Activated naive CD4-positive, alpha-beta T cell treated with anti-CD3 and anti-CD28 coated beads, Interleukin-2, amount 50 U/mL, for 72 hours (primary cell): ENCODE measurements around the gene CD33. TPM values are rescaled to one million over a fixed set of nuclear protein-coding genes. Genes with fewer than 3 reads are reported as not detected.
A peak's percentile ranks its signal among the peaks of the same experiment; 100 is the strongest.

Source experiments
- ATAC-seq, 2 donors: fragments of 150-1000 bp; cut with Tn5 transposase; 2 replicates each; pipeline ENCODE4 v1.10.0; 2021; ENCODE audit warnings: mild to moderate bottlenecking in 2 of 2, moderate library complexity in 2 of 2
- DNase-seq, 2 donors: peaks; one replicate each; pipeline ENCODE4 v3.0.0; 2021 to 2022; ENCODE audit warnings: low spot score in 2 of 2
- H3K27ac Mint-ChIP-seq, 2 donors: one replicate each; pipeline ENCODE4 v1.8.0; 2022; ENCODE audit warnings: mild to moderate bottlenecking in 2 of 2, mixed read lengths in 2 of 2
- H3K36me3 Mint-ChIP-seq, 2 donors: one replicate each; pipeline ENCODE4 v1.8.0; 2022; ENCODE audit warnings: mixed read lengths in 2 of 2
- H3K9me3 Mint-ChIP-seq, 2 donors: one replicate each; pipeline ENCODE4 v1.8.0; 2022; ENCODE audit warnings: mixed read lengths in 2 of 2
- total RNA-seq, 2 donors: library from RNA; stranded (reverse); gene quantifications; one replicate each; pipeline ENCODE4 v1.2.3, GENCODE V29; 2022

Gene CD33
- total RNA-seq, 2 donors from 2014 or later = 0.91 to 2.9 TPM

GRCh38 chr19:51247972-51248590 lies 23.2 kb downstream of the CD33 start:
- Mint-ChIP-seq H3K9me3 (no peaks in the 10 kb centered on the region), H3K27ac (no peak overlapping the region), H3K36me3 (no peaks in the 10 kb centered on the region)
- no peak for ATAC-seq
- no peak for DNase-seq

DNA sequence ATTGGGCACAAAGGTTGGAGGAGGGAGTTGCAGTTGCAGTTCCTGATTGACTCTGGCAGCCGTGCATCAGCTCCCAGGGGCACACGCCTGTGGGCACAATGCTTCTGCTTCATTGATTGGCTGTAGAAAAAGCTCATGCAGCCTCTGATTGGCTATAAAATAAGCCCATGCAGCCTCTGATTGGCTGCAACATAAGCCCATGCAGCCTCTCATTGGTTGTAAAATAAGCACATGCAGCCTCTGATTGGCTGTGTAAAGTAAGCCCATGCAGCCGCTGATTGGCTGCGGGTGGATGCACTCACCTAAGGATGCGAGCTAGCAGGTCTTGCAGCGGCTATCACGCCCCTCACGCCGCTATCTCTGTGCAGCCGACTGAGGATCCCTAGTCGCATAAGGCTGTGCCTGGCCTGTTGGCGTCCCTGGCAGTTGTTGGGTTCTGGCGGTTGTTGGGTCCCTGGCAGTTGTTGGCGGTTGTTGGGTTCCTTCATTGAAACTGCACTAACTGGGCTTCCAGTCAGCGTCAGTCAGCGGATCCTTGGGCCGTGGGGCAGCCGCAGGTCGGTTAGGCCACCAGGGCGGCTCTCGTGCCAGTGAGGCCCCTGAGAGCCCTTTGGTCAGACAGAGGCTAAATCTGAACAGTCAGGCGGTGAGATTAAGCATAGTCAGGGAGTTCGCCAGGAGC lies 26.0 kb downstream of the CD33 start, which contains the start of gene SIGLECL1:
SIGLECL1 (plus strand) TSS at position 295 of the 682 bp plus-strand sequence. CDS start 12,993 bp downstream, outside the sequence.
- H3K36me3 Mint-ChIP-seq = no peaks in the 10 kb centered on the region
- no peak within 1 kb of the TSS for H3K27ac Mint-ChIP-seq
- DNase-seq = no peak
- no peak for ATAC-seq
- H3K9me3 Mint-ChIP-seq = no peaks in the 10 kb centered on the region

DNA sequence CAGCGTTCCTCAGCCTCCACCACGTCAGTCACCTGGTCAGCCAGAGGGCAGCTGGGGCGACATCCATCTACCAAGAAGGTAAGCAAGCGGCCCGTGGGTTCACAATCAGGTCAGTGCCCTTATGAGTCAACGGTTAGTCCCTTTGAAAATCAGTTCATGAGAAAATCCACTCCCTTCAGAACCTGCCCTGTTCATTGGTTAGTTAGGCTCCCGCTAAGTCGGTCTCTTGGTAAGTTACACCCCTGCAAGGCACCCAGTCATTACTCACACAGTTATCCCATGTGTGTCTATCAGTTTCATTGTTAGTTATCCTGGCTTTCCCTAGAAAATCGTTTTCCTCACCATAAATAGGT lies 26.6 kb downstream of the CD33 start:
- ATAC-seq = no peak
- no peak for DNase-seq
- no peak overlapping the region for H3K27ac Mint-ChIP-seq
- H3K36me3 Mint-ChIP-seq = no peaks in the 10 kb centered on the region
- H3K9me3 Mint-ChIP-seq = no peaks in the 10 kb centered on the region

GRCh38 chr19:51252306-51253079 lies 27.6 kb downstream of the CD33 start:
- peak overlapping the region in 1 of 2 donors; percentile 51 for H3K27ac Mint-ChIP-seq
- no peaks in the 10 kb centered on the region for H3K9me3 Mint-ChIP-seq
- ATAC-seq (no peak), DNase-seq (no peak)
- H3K36me3 Mint-ChIP-seq = no peaks in the 10 kb centered on the region

DNA sequence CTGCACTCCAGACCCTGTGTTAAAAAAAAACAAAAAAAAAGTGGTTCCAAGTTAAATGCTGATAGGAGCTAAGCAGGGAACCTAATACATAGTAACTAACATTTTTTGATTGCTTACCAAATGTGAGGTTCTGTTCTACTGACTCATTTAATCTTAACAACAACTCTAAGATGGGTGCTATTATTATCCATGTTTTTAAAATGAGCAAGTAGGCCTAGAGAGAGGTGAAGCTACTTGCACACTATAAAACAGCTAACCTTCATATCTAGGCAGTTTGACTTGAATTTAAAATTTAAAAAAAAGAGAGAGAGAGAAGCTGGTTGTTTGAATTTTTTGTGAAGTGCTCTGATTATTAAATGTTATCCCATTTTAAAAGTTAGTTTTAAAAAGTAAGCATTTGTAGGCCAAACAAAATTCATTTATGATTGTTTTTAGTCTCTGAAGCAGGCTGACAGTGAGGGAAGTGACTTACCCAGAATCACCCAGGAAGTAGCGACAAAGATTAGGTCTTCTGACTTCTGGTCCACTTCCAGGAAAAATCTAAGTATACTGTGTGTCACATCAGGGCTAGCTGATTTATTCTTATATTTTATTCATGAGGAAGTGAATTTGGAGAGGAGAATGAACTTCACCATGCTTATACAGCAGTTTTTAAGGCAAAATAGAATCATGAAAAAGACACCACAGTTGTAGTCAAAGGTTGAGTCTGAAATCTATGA lies 28.4 kb downstream of the CD33 start:
- no peaks in the 10 kb centered on the region for H3K36me3 Mint-ChIP-seq
- H3K27ac Mint-ChIP-seq = no peak overlapping the region
- H3K9me3 Mint-ChIP-seq = no peaks in the 10 kb centered on the region
- DNase-seq = no peak
- no peak for ATAC-seq

DNA sequence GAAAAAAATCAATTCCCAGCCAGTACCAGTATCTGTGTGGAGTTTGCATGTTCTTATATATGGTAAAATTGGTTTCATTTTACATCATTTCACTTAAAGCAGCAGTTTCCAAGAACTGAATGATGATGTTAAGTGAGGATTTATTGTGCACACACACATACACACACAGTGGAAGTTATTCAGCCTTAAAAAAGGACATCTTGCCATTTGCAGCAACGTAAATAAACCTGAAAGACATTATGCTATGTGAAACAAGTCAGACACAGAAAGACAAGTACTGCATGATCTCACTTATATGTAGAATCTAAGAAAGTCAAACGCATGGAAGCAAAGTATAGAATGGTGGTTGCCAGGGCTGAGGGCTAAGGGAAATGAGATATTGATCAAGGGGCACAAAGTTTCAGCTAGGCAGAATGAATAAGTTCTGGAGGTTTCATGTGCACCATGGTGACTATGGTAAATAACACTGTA lies 31.3 kb downstream of the CD33 start:
- no peak for DNase-seq
- Mint-ChIP-seq H3K27ac (peak overlapping the region in 1 of 2 donors; percentile 6), H3K9me3 (no peaks in the 10 kb centered on the region), H3K36me3 (no peaks in the 10 kb centered on the region)
- peak in 1 of 2 donors; percentile 77 for ATAC-seq

- H3K27ac Mint-ChIP-seq = no peak overlapping the region
- H3K9me3 Mint-ChIP-seq = no peaks in the 10 kb centered on the region
- H3K36me3 Mint-ChIP-seq = no peaks in the 10 kb centered on the region
- DNase-seq (no peak), ATAC-seq (no peak)
Measured at GRCh38 chr19:51257471-51257870, 32.6 kb downstream of the CD33 start.

GRCh38 chr19:51258165-51259160 lies 33.6 kb downstream of the CD33 start:
- ATAC-seq = no peak
- Mint-ChIP-seq H3K27ac (no peak overlapping the region), H3K36me3 (no peaks in the 10 kb centered on the region), H3K9me3 (no peaks in the 10 kb centered on the region)
- no peak for DNase-seq

GRCh38 chr19:51259348-51260245 lies 34.7 kb downstream of the CD33 start:
- H3K27ac Mint-ChIP-seq = no peak overlapping the region
- ATAC-seq = no peak
- no peaks in the 10 kb centered on the region for H3K9me3 Mint-ChIP-seq
- no peaks in the 10 kb centered on the region for H3K36me3 Mint-ChIP-seq
- DNase-seq = peak in 1 of 2 donors; percentile 53

DNA sequence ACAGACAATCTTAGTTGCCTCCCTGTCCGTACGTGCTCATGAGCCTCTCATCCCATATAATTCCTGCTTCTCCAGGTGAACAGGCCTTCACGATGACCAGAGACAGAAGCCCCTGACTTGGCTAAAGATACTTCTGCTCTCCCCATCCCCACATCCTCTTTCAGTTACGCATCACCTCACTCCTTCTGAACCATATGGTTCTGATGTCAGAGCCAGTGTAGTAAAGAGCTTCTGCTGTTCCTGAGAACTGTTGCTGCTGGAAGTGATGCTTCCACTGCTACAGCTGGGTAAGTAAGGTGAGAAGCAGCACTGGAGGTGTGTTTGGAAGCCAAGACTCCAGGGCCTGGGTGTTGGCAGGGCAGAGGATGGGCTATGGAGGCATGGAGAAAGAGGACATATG lies 38.9 kb downstream of the CD33 start:
- Mint-ChIP-seq H3K27ac (no peak overlapping the region), H3K9me3 (no peaks in the 10 kb centered on the region), H3K36me3 (no peaks in the 10 kb centered on the region)
- no peak for DNase-seq
- ATAC-seq = no peak

DNA sequence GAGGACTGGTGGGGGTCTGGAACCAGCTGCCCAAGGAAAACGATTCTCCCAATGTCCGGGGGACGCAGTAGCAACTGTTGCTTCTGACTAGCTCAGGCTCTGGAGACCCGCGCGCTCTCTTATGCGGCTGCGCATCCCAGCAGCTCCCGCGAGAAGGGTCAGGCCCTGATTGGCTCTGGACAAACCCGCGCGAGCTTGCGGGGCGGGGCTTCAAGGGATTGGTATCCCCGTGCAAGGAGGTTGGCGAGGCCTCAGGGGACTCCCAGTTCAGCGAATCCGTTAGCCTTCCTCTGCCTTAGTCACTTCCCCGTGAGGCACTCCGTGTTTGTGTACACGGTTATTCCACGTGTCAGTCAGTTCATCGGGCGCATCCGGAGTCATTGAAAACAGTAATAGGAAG lies 46.2 kb downstream of the CD33 start:
- no peak for ATAC-seq
- Mint-ChIP-seq H3K27ac (no peak overlapping the region), H3K9me3 (no peaks in the 10 kb centered on the region), H3K36me3 (no peaks in the 10 kb centered on the region)
- DNase-seq = no peak

DNA sequence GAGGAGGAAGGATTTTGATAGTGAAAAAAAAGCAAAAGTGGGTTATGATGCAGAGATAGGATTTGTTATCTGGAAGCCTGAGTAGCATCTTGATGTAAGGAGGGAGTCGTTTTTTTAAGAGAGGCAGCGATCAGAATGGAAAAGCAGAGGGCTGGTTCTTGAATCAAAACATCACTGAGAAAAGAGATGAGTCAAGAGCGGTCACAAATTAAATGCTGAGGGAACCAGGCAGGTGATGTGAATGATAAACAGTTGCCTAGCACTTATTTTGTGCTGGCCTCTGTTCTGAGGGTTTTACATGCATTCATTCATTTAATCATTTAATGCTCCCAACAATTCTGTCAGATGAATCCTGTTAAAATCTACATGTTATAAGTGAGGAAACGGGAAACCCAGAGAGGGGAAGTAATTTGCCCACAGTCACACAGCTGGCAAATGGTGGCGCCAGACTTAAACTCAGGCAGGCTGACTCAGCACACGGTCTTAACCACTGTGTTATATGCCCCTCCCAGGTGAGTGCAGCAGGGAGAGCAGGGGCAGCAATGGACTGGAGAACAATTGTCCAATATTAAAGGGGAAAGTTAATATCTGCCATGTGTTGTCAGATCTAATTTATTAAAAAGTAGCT lies 47.4 kb downstream of the CD33 start:
- Mint-ChIP-seq H3K27ac (peak overlapping the region in 1 of 2 donors; percentile 66), H3K36me3 (no peaks in the 10 kb centered on the region), H3K9me3 (no peaks in the 10 kb centered on the region)
- DNase-seq (no peak), ATAC-seq (peak in 1 of 2 donors; percentile 73)

DNA sequence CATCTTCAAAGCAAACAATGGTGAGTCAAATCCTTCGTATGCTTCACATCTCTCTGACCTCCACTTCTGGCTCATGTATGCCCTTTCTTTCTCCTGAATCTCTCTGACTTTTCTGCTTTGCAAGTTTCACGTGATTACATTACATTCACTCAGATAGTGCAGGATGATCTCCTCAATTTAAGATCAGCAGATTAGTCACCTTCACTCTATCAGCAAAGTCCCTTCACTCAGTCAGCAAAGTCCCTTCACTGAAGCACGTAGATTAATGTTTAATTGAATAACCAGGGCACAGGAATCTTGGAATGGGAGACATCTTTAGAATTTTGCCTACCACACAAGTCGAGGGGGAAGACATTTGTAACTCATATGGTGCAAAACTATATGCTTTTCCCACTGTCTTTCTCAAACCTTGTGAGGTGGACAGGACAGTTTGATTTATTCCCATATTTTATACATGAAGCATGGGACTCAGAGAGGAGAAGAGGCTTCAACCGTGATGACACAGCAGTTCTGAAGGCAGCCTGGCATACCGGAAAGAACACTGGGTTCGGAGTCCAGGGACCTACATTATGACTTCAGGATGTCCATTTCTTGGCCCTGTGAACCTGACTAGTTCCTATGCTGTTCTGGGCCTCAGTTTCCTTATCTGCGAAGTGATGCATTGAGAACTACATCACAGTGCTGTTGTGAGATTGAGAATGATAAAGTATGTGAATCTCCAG lies 49.3 kb downstream of the CD33 start:
- no peaks in the 10 kb centered on the region for H3K36me3 Mint-ChIP-seq
- DNase-seq (no peak), ATAC-seq (peak in 1 of 2 donors; percentile 22)
- H3K9me3 Mint-ChIP-seq = no peaks in the 10 kb centered on the region
- peak overlapping the region in 1 of 2 donors; percentile 3 for H3K27ac Mint-ChIP-seq

GRCh38 chr19:51277112-51277511 lies 52.2 kb downstream of the CD33 start:
- ATAC-seq = no peak
- no peak overlapping the region for H3K27ac Mint-ChIP-seq
- H3K36me3 Mint-ChIP-seq = no peaks in the 10 kb centered on the region
- DNase-seq = no peak
- H3K9me3 Mint-ChIP-seq = peaks cover 5% of the 10 kb centered on the region in 2 donors
